ENCODE measurements around the gene SLC2A6.

SLC2A6 gene

GRCh38 chr9:133478851-133479711, at the start of gene SLC2A6:
Gene SLC2A6, minus strand, starts transcription at chr9:133479099. Its CDS starts 40 bp downstream, at chr9:133479059.
- peak; percentile 58 to 61 for DNase-seq (ENCODE audit: low read depth in 2 of 2)

- no peak for DNase-seq (ENCODE audit: low read depth in 2 of 2)
Measured at GRCh38 chr9:133528001-133528875, 49.3 kb upstream of the SLC2A6 start.

GRCh38 chr9:133527444-133527920, 48.6 kb upstream of the SLC2A6 start:
- no peak for DNase-seq (ENCODE audit: low read depth in 2 of 2)

GRCh38 chr9:133526721-133527321, 47.9 kb upstream of the SLC2A6 start:
- DNase-seq (ENCODE audit: low read depth in 2 of 2): no peak

- no peak for DNase-seq (ENCODE audit: low read depth in 2 of 2)
Measured at GRCh38 chr9:133525677-133526076, 46.8 kb upstream of the SLC2A6 start.

GRCh38 chr9:133524679-133525228, 45.9 kb upstream of the SLC2A6 start, which contains the start of gene MYMK:
Gene MYMK, minus strand, starts transcription at chr9:133524959. Its CDS starts 115 bp downstream, at chr9:133524844.
- no peak for DNase-seq (ENCODE audit: low read depth in 2 of 2)

GRCh38 chr9:133524146-133524545, 45.2 kb upstream of the SLC2A6 start:
- no peak for DNase-seq (ENCODE audit: low read depth in 2 of 2)

- DNase-seq (ENCODE audit: low read depth in 2 of 2): no peak
Measured at GRCh38 chr9:133523106-133523505, 44.2 kb upstream of the SLC2A6 start.

- no peak for DNase-seq (ENCODE audit: low read depth in 2 of 2)
Measured at GRCh38 chr9:133522073-133522910, 43.4 kb upstream of the SLC2A6 start.

- DNase-seq (ENCODE audit: low read depth in 2 of 2): no peak
Measured at GRCh38 chr9:133521122-133522072, 42.5 kb upstream of the SLC2A6 start.

- no peak for DNase-seq (ENCODE audit: low read depth in 2 of 2)
Measured at GRCh38 chr9:133520121-133520835, 41.4 kb upstream of the SLC2A6 start.

GRCh38 chr9:133519693-133520092, 40.8 kb upstream of the SLC2A6 start:
- no peak for DNase-seq (ENCODE audit: low read depth in 2 of 2)

GRCh38 chr9:133518706-133519449, 40.0 kb upstream of the SLC2A6 start:
- no peak for DNase-seq (ENCODE audit: low read depth in 2 of 2)

- no peak for DNase-seq (ENCODE audit: low read depth in 2 of 2)
Measured at GRCh38 chr9:133518200-133518599, 39.3 kb upstream of the SLC2A6 start.

GRCh38 chr9:133517711-133518110, 38.8 kb upstream of the SLC2A6 start:
- no peak for DNase-seq (ENCODE audit: low read depth in 2 of 2)

GRCh38 chr9:133516961-133517350, 38.1 kb upstream of the SLC2A6 start:
- no peak for DNase-seq (ENCODE audit: low read depth in 2 of 2)

GRCh38 chr9:133516256-133516960, 37.5 kb upstream of the SLC2A6 start:
- DNase-seq (ENCODE audit: low read depth in 2 of 2): no peak

Data from stimulated activated CD8-positive, alpha-beta memory T cell treated with anti-CD3 and anti-CD28 coated beads, Interleukin-7, amount 100 ng/mL, for 1 hour (primary cell).